Tibial nerve (tissue), 4 donors: ENCODE data around the gene IRF4.

Experiments
- CTCF ChIP-seq, 5 experiments: fragments of 200-600 bp in 3 of 5; fragments of 450-650 bp in 2 of 5; sonication (generic) in 3 of 5; IDR thresholded peaks; one replicate each; pipeline ENCODE4 v1.5.1; 2016 to 2019; ENCODE audit warnings: antibody characterized with exemption in 5 of 5, mild to moderate bottlenecking in 3 of 5, moderate library complexity in 2 of 5
- EP300 ChIP-seq, 2 donors: sonication (generic); formaldehyde crosslinking; IDR thresholded peaks; one replicate each; pipeline ENCODE4 v1.6.1; 2017; ENCODE audit warnings: antibody characterized with exemption in 2 of 2, mild to moderate bottlenecking in 1 of 2
- POLR2A ChIP-seq, 2 donors: fragments of 450-650 bp; IDR thresholded peaks; one replicate each; pipeline ENCODE4 v1.6.1; 2017; ENCODE audit warnings: antibody characterized with exemption in 2 of 2, mild to moderate bottlenecking in 2 of 2, moderate library complexity in 2 of 2

GRCh38 chr6:381742-382461 lies 9.7 kb upstream of the IRF4 start:
- TF ChIP-seq CTCF (IDR thresholded peaks at IDR 0.05) (no peak), EP300 (IDR thresholded peaks at IDR 0.05) (no peak), POLR2A (IDR thresholded peaks at IDR 0.05) (no peak)
